Coronary artery (tissue), 2 donors: ENCODE results near the gene HS6ST3.

Experiments
- DNase-seq: peaks from one replicate; pipeline ENCODE4 v3.0.0-alpha.2; 2017; ENCODE audit warnings: low spot score
- H3K27ac ChIP-seq, 2 donors: fragments of 200-600 bp; sonication (generic); one replicate each; pipeline ENCODE4 v1.5.1; 2016 to 2019
- H3K4me3 ChIP-seq: fragments of 200-600 bp; sonication (generic); 2 replicates; pipeline ENCODE4 v1.5.1; 2016; ENCODE audit warnings: mild to moderate bottlenecking, moderate library complexity
- CTCF ChIP-seq: fragments of 200-600 bp; sonication (generic); IDR thresholded peaks from one replicate; pipeline ENCODE4 v1.5.1; 2019; ENCODE audit warnings: antibody characterized with exemption

Gene HS6ST3

GRCh38 chr13:96273196-96273595 is 183.3 kb downstream of the HS6ST3 start:
- DNase-seq, result no peak
- Histone ChIP-seq H3K4me3 (no peak overlapping the region), H3K27ac (no peak overlapping the region)
- TF ChIP-seq CTCF, result no peak

GRCh38 chr13:96274046-96274445 is 184.1 kb downstream of the HS6ST3 start:
- no peak for TF ChIP-seq CTCF
- no peak overlapping the region for H3K4me3 ChIP-seq
- no peak for DNase-seq
- H3K27ac ChIP-seq, result no peak overlapping the region

DNA sequence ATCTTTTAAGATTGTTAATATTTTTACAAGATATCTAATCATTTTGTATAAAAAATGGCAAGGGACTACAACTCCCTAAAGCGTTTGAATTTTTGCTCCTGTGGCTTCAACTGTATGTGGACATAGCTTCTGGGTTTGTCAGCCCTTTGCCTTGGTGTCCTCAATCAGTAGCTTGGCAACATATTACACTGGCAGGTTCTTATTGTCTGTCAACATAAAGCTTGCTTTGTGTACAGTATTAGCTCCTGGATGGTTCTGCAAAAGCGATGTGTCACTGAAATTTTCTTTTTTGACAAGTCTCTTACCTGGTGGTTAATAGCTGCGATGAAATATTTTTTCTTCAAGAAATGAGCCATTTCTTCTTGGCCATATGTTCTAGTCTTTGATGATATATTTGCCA is 190.0 kb downstream of the HS6ST3 start:
- TF ChIP-seq CTCF, result no peak
- Histone ChIP-seq H3K4me3 (no peak overlapping the region), H3K27ac (no peak overlapping the region)
- no peak for DNase-seq

DNA sequence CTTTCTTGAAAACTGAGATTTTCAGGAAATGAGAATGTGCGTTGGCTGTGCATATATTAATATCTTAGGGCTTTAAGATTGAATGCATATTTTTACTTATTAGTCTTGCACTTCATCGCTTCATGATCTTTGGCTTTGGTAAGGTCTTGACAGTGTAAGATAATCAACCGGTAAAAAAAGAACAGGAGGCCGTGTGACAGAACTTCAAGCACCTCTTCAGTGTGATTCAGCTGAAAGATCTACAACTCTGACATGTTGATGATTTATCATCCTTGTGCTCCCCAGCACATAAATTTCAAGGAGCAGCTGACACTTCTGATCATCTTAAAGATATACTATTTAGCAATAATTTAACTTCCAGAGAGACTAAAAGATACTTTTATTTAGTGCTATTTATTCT is 195.1 kb downstream of the HS6ST3 start:
- no peak for DNase-seq
- TF ChIP-seq CTCF, result no peak
- Histone ChIP-seq H3K4me3 (no peak overlapping the region), H3K27ac (no peak overlapping the region)

GRCh38 chr13:96285729-96286128 is 195.8 kb downstream of the HS6ST3 start:
- Histone ChIP-seq H3K4me3 (no peak overlapping the region), H3K27ac (no peak overlapping the region)
- DNase-seq, result no peak
- TF ChIP-seq CTCF, result no peak

DNA sequence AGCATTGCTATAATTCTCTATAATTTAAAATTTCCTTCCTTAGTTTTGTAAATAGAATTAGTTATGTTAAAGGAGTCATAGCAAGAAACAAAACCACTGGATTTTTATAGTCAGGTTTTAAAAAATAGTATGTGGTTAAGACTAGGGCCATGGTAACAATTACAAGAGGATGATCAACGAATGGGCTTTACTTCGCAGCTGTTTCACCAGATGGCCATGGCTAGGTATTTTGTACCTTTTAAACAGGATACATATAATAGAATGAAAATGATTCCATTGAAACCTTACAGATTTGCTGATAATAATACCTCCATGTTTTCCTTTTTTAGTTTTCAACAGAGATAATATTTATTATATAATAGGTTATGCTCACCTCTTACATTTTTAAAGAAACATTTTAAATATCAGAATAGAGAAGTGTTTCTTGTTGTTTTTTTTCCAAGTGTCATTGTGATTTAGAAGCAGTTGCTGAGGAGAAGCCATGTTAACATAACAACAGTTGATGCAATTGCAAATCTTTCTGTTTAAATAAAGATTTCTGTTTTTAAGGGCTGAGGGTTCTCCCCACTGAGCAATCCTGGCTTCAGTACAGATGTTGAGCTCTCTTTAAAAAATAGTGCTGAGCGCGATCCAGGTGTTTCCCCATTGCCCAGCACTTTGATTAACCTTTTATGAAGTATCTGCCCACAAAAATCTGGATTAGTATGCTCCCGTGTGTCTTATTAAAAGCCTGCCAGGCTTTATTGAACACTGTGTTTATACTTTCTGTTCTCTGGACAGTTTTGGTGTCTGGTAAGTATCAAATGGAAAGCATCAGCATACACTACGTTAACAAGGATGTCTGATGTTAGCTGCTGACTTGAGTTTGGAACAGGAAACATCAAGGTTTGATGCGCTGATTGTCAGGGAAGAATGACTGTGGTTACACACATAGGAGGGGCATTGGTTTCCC is 205.3 kb downstream of the HS6ST3 start:
- DNase-seq, result no peak
- no peak overlapping the region for H3K4me3 ChIP-seq
- no peak for TF ChIP-seq CTCF
- no peak overlapping the region for H3K27ac ChIP-seq

DNA sequence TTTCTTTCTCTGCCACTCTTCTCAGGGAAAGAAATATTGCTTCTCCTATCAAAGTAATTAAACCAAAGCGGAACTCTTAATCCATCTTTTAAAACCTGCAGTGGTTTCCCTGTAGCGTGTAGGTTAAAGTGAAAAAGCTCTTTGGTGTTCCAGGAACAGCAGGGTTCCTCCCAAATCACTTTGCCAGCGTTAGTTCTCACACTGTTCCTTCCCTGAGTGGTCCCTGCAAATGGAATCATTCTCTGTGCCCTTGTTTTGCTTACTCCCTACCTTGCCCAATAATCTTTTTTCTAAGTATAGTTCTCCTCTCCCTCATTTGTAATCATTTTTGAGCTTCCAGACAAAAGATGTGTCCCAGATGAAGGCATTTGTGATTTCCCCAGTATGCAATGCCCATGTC is 207.5 kb downstream of the HS6ST3 start:
- no peak for TF ChIP-seq CTCF
- no peak overlapping the region for H3K27ac ChIP-seq
- no peak for DNase-seq
- H3K4me3 ChIP-seq, result no peak overlapping the region
